GM23338 (cell line): Measurements from ENCODE around the gene EML2. TPM values are rescaled to one million over a fixed set of nuclear protein-coding genes. Genes with fewer than 3 reads are reported as not detected.

Experiments used
- ATAC-seq: fragments of 200-7000 bp; cut with Tn5 transposase; 3 replicates; pipeline ENCODE4 v1.9.1; 2020
- DNase-seq: peaks from one replicate; pipeline ENCODE4 v3.0.0-alpha.2; 2015; ENCODE audit warnings: low spot score
- H2AFZ ChIP-seq: fragments of 200-600 bp; sonication (generic); 2 replicates; pipeline ENCODE4 v1.8.0; 2016; ENCODE audit warnings: antibody characterized with exemption, mild to moderate bottlenecking, moderate library complexity
- H3F3A ChIP-seq: fragments of 200-600 bp; sonication (generic); replicated peaks from 2 replicates; pipeline ENCODE4 v1.8.0; 2017; ENCODE audit warnings: antibody characterized with exemption, mixed run types, low read depth
- H3K27ac ChIP-seq: fragments of 200-600 bp; sonication (generic); 2 replicates; pipeline ENCODE4 v1.6.1; 2016; ENCODE audit warnings: low read depth
- H3K27me3 ChIP-seq: fragments of 200-600 bp; sonication (generic); 2 replicates; pipeline ENCODE4 v1.8.0; 2016; ENCODE audit warnings: mild to moderate bottlenecking, mixed run types, moderate library complexity; ENCODE audit not compliant: insufficient read depth
- H3K36me3 ChIP-seq: fragments of 200-600 bp; sonication (generic); 2 replicates; pipeline ENCODE4 v1.8.0; 2016; ENCODE audit warnings: mild to moderate bottlenecking; ENCODE audit not compliant: insufficient read depth
- H3K4me1 ChIP-seq: fragments of 200-600 bp; sonication (generic); 2 replicates; pipeline ENCODE4 v1.8.0; 2016; ENCODE audit warnings: mild to moderate bottlenecking, moderate library complexity; ENCODE audit not compliant: insufficient read depth
- H3K4me2 ChIP-seq: fragments of 200-600 bp; sonication (generic); 2 replicates; pipeline ENCODE4 v1.7.1; 2017; ENCODE audit warnings: mixed run types
- H3K4me3 ChIP-seq: fragments of 200-600 bp; sonication (generic); 2 replicates; pipeline ENCODE4 v1.6.1; 2016; ENCODE audit warnings: mixed run types
- H3K79me2 ChIP-seq: fragments of 200-600 bp; sonication (generic); replicated peaks from 2 replicates; pipeline ENCODE4 v1.8.0; 2017; ENCODE audit warnings: mild to moderate bottlenecking; ENCODE audit not compliant: insufficient read depth
- H3K9me2 ChIP-seq: fragments of 200-600 bp; sonication (generic); 2 replicates; pipeline ENCODE4 v1.8.0; 2017; ENCODE audit not compliant: insufficient read depth
- H4K20me1 ChIP-seq: fragments of 200-600 bp; sonication (generic); replicated peaks from 2 replicates; pipeline ENCODE4 v1.8.0; 2017; ENCODE audit warnings: mild to moderate bottlenecking; ENCODE audit not compliant: insufficient read depth
- H3K27ac Mint-ChIP-seq: 2 replicates; pipeline ENCODE4 v1.8.0; 2020; ENCODE audit warnings: inconsistent platforms, mild to moderate bottlenecking, moderate library complexity, mixed read lengths
- H3K27me3 Mint-ChIP-seq: 3 replicates; pipeline ENCODE4 v1.8.0; 2022; ENCODE audit warnings: low read depth, mild to moderate bottlenecking, moderate library complexity, mixed read lengths, inconsistent platforms; ENCODE audit not compliant: insufficient read depth, poor library complexity
- H3K36me3 Mint-ChIP-seq: 3 replicates; pipeline ENCODE4 v1.8.0; 2021; ENCODE audit warnings: low read depth, mild to moderate bottlenecking, inconsistent platforms, moderate library complexity, mixed read lengths
- H3K4me1 Mint-ChIP-seq: 3 replicates; pipeline ENCODE4 v1.8.0; 2020; ENCODE audit warnings: mild to moderate bottlenecking, inconsistent platforms, mixed read lengths
- H3K4me3 Mint-ChIP-seq: 3 replicates; pipeline ENCODE4 v1.8.0; 2021; ENCODE audit warnings: moderate library complexity, mild to moderate bottlenecking, inconsistent platforms, mixed read lengths
- H3K9me3 Mint-ChIP-seq: 3 replicates; pipeline ENCODE4 v1.8.0; 2020; ENCODE audit warnings: moderate library complexity, mild to moderate bottlenecking, inconsistent platforms, mixed read lengths
- CREB1 ChIP-seq: fragments of 250-450 bp; sonication (Bioruptor Pico); IDR thresholded peaks from 2 replicates; pipeline ENCODE4 v1.5.0; 2020; ENCODE audit warnings: low read depth, mild to moderate bottlenecking, moderate library complexity
- EZH2 ChIP-seq: fragments of 200-600 bp; sonication (generic); IDR thresholded peaks from one replicate; pipeline ENCODE4 v1.8.0; 2017; ENCODE audit warnings: antibody characterized with exemption, mild to moderate bottlenecking, low read depth; ENCODE audit not compliant: unreplicated experiment
- JUNB ChIP-seq: IDR thresholded peaks from one replicate; pipeline ENCODE4 v1.6.1; 2016; ENCODE audit warnings: antibody characterized with exemption; ENCODE audit not compliant: unreplicated experiment
- NANOG ChIP-seq: IDR thresholded peaks from 2 replicates; pipeline ENCODE4 v1.6.1; 2016; ENCODE audit warnings: antibody characterized with exemption, borderline replicate concordance
- POLR2AphosphoS5 ChIP-seq: IDR thresholded peaks from 2 replicates; pipeline ENCODE4 v1.6.1; 2016; ENCODE audit warnings: antibody characterized with exemption, low read depth
- ZNF114 ChIP-seq: fragments of 250-450 bp; sonication (Bioruptor Pico); IDR thresholded peaks from 2 replicates; pipeline ENCODE4 v1.5.0; 2020; ENCODE audit warnings: mild to moderate bottlenecking, moderate library complexity
- ZNF331 ChIP-seq: fragments of 250-450 bp; sonication (Bioruptor Pico); IDR thresholded peaks from 2 replicates; pipeline ENCODE4 v1.5.0; 2020; ENCODE audit warnings: low read depth, mild to moderate bottlenecking, moderate library complexity
- polyA plus RNA-seq: library from polyadenylated mRNA; unstranded; fragments of >200 nt; fragmentation: Nextera tagmentation; extraction: Ambion mirVana; gene quantifications from 2 replicates; pipeline ENCODE4 v1.2.1, GENCODE V29; 2016
- total RNA-seq: library from RNA; depleted of rRNA; stranded (reverse); fragments of >200 nt; shearing (Covaris generic); gene quantifications from 2 replicates; pipeline ENCODE4 v1.2.3, GENCODE V29; 2014
- TF ChIP-seq, protein P1 (sequence below): IDR thresholded peaks from 2 replicates; pipeline ENCODE4 v1.6.1; 2016; ENCODE audit warnings: antibody characterized with exemption
- TF ChIP-seq, protein P2 (sequence below), 2 experiments: fragments of 200-600 bp in 1 of 2; sonication (generic) in 1 of 2; conservative IDR thresholded peaks; 2 replicates each; pipeline versions ENCODE4 v1.5.1 to v1.6.1; 2016 to 2017; ENCODE audit warnings: antibody characterized with exemption in 2 of 2, low read depth in 2 of 2, mild to moderate bottlenecking in 2 of 2, moderate library complexity in 1 of 2
- TF ChIP-seq, protein P3 (sequence below): IDR thresholded peaks from one replicate; pipeline ENCODE4 v1.6.1; 2018; ENCODE audit warnings: antibody characterized with exemption; ENCODE audit not compliant: unreplicated experiment

The EML2 gene
- total and polyA plus RNA-seq, 2 experiments from 2014 or later = 7.1 to 33.9 TPM

DNA sequence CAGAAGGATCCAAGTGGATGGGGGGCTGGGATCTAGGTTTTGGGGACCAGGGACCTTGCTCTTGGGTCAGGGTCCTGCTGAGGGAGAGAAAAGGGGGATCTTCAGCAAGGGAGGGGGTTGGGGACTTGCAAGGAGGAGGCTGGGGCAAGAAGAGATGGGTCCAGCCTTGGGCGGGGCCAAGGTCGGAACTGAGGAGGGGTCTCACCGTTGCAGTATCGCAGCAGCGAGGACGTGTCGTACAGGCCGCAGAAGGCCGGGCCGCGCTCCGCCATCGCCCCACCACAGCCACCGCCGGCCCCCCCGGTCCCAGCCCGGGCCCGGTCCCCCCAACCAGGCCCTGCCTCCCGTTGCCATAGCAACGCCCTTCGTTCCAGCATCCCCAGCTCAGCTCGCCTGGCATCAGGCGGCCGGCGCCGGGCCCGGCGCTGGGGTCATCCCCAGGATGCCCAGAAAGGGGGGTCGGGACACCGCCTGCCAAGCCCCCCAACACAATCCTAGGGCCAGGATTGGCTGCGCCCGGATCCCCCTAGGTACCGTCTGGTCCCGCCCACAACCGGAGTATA is 6.0 kb upstream of the EML2 start:
- no peaks in the 10 kb centered on the region for H3K36me3 ChIP-seq
- H3K27me3 Mint-ChIP-seq = peaks cover 37% of the 10 kb centered on the region
- no peak overlapping the region for H3K27ac ChIP-seq
- H4K20me1 ChIP-seq = no peaks in the 10 kb centered on the region
- peak overlapping the region; percentile 90 for H3K4me3 ChIP-seq
- H3F3A ChIP-seq = peaks cover 29% of the 10 kb centered on the region
- peak overlapping the region; percentile 93 for H3K4me2 ChIP-seq
- no peaks in the 10 kb centered on the region for H3K79me2 ChIP-seq
- no peak for DNase-seq
- H3K27ac Mint-ChIP-seq = no peak overlapping the region
- peaks cover 18% of the 10 kb centered on the region for H3K27me3 ChIP-seq
- H3K9me2 ChIP-seq = no peaks in the 10 kb centered on the region
- peaks cover 27% of the 10 kb centered on the region for H3K4me1 ChIP-seq
- TF ChIP-seq, protein P1, sequence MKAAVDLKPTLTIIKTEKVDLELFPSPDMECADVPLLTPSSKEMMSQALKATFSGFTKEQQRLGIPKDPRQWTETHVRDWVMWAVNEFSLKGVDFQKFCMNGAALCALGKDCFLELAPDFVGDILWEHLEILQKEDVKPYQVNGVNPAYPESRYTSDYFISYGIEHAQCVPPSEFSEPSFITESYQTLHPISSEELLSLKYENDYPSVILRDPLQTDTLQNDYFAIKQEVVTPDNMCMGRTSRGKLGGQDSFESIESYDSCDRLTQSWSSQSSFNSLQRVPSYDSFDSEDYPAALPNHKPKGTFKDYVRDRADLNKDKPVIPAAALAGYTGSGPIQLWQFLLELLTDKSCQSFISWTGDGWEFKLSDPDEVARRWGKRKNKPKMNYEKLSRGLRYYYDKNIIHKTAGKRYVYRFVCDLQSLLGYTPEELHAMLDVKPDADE = no peak
- TF ChIP-seq, protein P2, sequence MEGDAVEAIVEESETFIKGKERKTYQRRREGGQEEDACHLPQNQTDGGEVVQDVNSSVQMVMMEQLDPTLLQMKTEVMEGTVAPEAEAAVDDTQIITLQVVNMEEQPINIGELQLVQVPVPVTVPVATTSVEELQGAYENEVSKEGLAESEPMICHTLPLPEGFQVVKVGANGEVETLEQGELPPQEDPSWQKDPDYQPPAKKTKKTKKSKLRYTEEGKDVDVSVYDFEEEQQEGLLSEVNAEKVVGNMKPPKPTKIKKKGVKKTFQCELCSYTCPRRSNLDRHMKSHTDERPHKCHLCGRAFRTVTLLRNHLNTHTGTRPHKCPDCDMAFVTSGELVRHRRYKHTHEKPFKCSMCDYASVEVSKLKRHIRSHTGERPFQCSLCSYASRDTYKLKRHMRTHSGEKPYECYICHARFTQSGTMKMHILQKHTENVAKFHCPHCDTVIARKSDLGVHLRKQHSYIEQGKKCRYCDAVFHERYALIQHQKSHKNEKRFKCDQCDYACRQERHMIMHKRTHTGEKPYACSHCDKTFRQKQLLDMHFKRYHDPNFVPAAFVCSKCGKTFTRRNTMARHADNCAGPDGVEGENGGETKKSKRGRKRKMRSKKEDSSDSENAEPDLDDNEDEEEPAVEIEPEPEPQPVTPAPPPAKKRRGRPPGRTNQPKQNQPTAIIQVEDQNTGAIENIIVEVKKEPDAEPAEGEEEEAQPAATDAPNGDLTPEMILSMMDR (conservative IDR thresholded peaks at IDR 0.05; ENCODE audit: low read depth in 2 of 2) = no peak
- TF ChIP-seq POLR2AphosphoS5 = no peak
- no peak for TF ChIP-seq JUNB
- TF ChIP-seq ZNF114 = no peak
- TF ChIP-seq CREB1 (CRISPR knock-in tag) = no peak
- TF ChIP-seq ZNF331 (CRISPR knock-in tag) = no peak
- TF ChIP-seq NANOG = no peak
- no peak for TF ChIP-seq EZH2
- TF ChIP-seq, protein P3, sequence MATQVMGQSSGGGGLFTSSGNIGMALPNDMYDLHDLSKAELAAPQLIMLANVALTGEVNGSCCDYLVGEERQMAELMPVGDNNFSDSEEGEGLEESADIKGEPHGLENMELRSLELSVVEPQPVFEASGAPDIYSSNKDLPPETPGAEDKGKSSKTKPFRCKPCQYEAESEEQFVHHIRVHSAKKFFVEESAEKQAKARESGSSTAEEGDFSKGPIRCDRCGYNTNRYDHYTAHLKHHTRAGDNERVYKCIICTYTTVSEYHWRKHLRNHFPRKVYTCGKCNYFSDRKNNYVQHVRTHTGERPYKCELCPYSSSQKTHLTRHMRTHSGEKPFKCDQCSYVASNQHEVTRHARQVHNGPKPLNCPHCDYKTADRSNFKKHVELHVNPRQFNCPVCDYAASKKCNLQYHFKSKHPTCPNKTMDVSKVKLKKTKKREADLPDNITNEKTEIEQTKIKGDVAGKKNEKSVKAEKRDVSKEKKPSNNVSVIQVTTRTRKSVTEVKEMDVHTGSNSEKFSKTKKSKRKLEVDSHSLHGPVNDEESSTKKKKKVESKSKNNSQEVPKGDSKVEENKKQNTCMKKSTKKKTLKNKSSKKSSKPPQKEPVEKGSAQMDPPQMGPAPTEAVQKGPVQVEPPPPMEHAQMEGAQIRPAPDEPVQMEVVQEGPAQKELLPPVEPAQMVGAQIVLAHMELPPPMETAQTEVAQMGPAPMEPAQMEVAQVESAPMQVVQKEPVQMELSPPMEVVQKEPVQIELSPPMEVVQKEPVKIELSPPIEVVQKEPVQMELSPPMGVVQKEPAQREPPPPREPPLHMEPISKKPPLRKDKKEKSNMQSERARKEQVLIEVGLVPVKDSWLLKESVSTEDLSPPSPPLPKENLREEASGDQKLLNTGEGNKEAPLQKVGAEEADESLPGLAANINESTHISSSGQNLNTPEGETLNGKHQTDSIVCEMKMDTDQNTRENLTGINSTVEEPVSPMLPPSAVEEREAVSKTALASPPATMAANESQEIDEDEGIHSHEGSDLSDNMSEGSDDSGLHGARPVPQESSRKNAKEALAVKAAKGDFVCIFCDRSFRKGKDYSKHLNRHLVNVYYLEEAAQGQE = no peak
- peaks cover 36% of the 10 kb centered on the region for H3K4me1 Mint-ChIP-seq
- peak overlapping the region; percentile 79 for H3K4me3 Mint-ChIP-seq
- H2AFZ ChIP-seq = peak overlapping the region; percentile 66
- peaks cover 3% of the 10 kb centered on the region; the same call in 1 of the 3 replicates for H3K36me3 Mint-ChIP-seq
- no peak for ATAC-seq
- H3K9me3 Mint-ChIP-seq = peaks cover 24% of the 10 kb centered on the region; the same call in 2 of the 3 replicates
